ENCODE measurements around the gene ZFP69B.

The ZFP69B gene

GRCh38 chr1:40449684-40450494, at the start of gene ZFP69B:
Gene ZFP69B (plus strand): TSS chr1:40450476. CDS start chr1:40450962, 486 bp downstream.
- peak within 1 kb of the TSS; percentile 86 for H3K4me3 ChIP-seq (ENCODE audit: low read depth, low read length)
- TF ChIP-seq CTCF (IDR thresholded peaks at IDR 0.05; ENCODE audit: borderline replicate concordance, insufficient read depth, low read depth, low read length): no peak

GRCh38 chr1:40401473-40402201, 48.6 kb upstream of the ZFP69B start:
- H3K4me3 ChIP-seq (ENCODE audit: low read depth, low read length): no peak overlapping the region
- no peak for TF ChIP-seq CTCF (IDR thresholded peaks at IDR 0.05; ENCODE audit: borderline replicate concordance, insufficient read depth, low read depth, low read length)

GRCh38 chr1:40404670-40405462, 45.4 kb upstream of the ZFP69B start:
- peak; percentile 52; the same call in 1 of the 2 replicates for TF ChIP-seq CTCF (IDR thresholded peaks at IDR 0.05; ENCODE audit: borderline replicate concordance, insufficient read depth, low read depth, low read length)
- H3K4me3 ChIP-seq (ENCODE audit: low read depth, low read length): no peak overlapping the region

- no peak overlapping the region for H3K4me3 ChIP-seq (ENCODE audit: low read depth, low read length)
These were observed 44.5 kb upstream of the ZFP69B start for GRCh38 chr1:40405812-40406211.

GRCh38 chr1:40407453-40407852, 42.8 kb upstream of the ZFP69B start:
- H3K4me3 ChIP-seq (ENCODE audit: low read depth, low read length): no peak overlapping the region
- TF ChIP-seq CTCF (IDR thresholded peaks at IDR 0.05; ENCODE audit: borderline replicate concordance, insufficient read depth, low read depth, low read length): no peak

More at GRCh38 chr1:40405812-40406211, 44.5 kb upstream of the ZFP69B start:
- no peak for TF ChIP-seq CTCF (IDR thresholded peaks at IDR 0.05; ENCODE audit: borderline replicate concordance, insufficient read depth, low read depth, low read length)

GRCh38 chr1:40409467-40409866, 40.8 kb upstream of the ZFP69B start:
- H3K4me3 ChIP-seq (ENCODE audit: low read depth, low read length): no peak overlapping the region
- no peak for TF ChIP-seq CTCF (IDR thresholded peaks at IDR 0.05; ENCODE audit: borderline replicate concordance, insufficient read depth, low read depth, low read length)
